NCI-H146 treated with DMSO at 0.1 percent for 48 hours (cell line): ENCODE data around the gene KRT4.

Experiments used
- DNase-seq: peaks from one replicate; lab custom pipeline; 2025; ENCODE audit not compliant: unreplicated experiment; lab: John Stamatoyannopoulos, UW

KRT4 gene

GRCh38 chr12:52822771-52823510, 9.0 kb upstream of the KRT4 start:
- DNase-seq, result no peak

- DNase-seq, result no peak
Measured at GRCh38 chr12:52821826-52822660, 8.1 kb upstream of the KRT4 start.

GRCh38 chr12:52821071-52821730, 7.3 kb upstream of the KRT4 start:
- no peak for DNase-seq

- no peak for DNase-seq
Measured at GRCh38 chr12:52820521-52820920, 6.6 kb upstream of the KRT4 start.

- DNase-seq, result no peak
Measured at GRCh38 chr12:52819731-52820510, 6.0 kb upstream of the KRT4 start.

- DNase-seq, result no peak
Measured at GRCh38 chr12:52818887-52819420, 5.0 kb upstream of the KRT4 start.

- DNase-seq, result peak; percentile 75
Measured at GRCh38 chr12:52818388-52818787, 4.5 kb upstream of the KRT4 start.

- DNase-seq, result no peak
Measured at GRCh38 chr12:52817699-52818238, 3.9 kb upstream of the KRT4 start.

- no peak for DNase-seq
Measured at GRCh38 chr12:52817003-52817698, 3.2 kb upstream of the KRT4 start.

- no peak for DNase-seq
Measured at GRCh38 chr12:52815676-52816588, 2.0 kb upstream of the KRT4 start.

- no peak for DNase-seq
Measured at GRCh38 chr12:52815161-52815560, 1.2 kb upstream of the KRT4 start.

GRCh38 chr12:52814710-52815155, 817 bp upstream of the KRT4 start:
- DNase-seq, result no peak

- no peak for DNase-seq
Measured at GRCh38 chr12:52813203-52813819, 605 bp downstream of the KRT4 start.

GRCh38 chr12:52812749-52813148, 1.2 kb downstream of the KRT4 start:
- no peak for DNase-seq

GRCh38 chr12:52812073-52812400, 1.9 kb downstream of the KRT4 start:
- no peak for DNase-seq

GRCh38 chr12:52811191-52812072, 2.5 kb downstream of the KRT4 start:
- DNase-seq, result no peak

GRCh38 chr12:52810554-52810953, 3.4 kb downstream of the KRT4 start:
- no peak for DNase-seq

GRCh38 chr12:52809166-52809565, 4.8 kb downstream of the KRT4 start:
- no peak for DNase-seq
